Measurements from ENCODE around the gene TCF4. TPM values are rescaled to one million over a fixed set of nuclear protein-coding genes. Genes with fewer than 3 reads are reported as not detected.

TCF4 gene
- total RNA-seq, 1 donor from 2014 or later, result 115 TPM

DNA sequence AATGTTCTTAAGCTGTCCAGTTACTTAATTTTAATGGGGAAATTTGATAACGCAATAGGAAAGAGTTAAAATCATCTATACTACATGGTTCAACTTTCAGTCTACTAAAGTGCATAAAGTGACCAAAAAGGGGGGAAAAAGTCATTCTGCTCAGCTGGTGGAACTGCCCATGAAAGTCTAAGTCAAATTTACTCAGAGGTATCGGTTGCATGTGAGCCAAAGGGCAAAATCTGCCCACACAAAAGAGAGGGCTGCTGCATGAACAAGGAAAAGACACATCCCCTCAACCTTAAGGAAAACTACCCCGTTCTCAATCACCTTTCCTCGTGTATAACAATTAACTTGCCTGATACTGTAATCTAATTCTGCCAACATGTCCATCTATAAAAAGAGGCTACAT lies 126.1 kb downstream of the TCF4 start:
- no peak overlapping the region for H3K9ac ChIP-seq (ENCODE audit: low read length)
- DNase-seq (ENCODE audit: low read depth) (no peak), FAIRE-seq (no peak)
- H3K4me2 ChIP-seq (ENCODE audit: low read length), result no peak overlapping the region
- H4K20me1 ChIP-seq (ENCODE audit: insufficient read depth, low read length), result peaks cover 12% of the 10 kb centered on the region
- H3K4me1 Mint-ChIP-seq (ENCODE audit: low read depth, unreplicated experiment), result peaks cover 7% of the 10 kb centered on the region
- H3K4me3 Mint-ChIP-seq (ENCODE audit: unreplicated experiment), result no peak overlapping the region
- no peak overlapping the region for H3K27ac ChIP-seq (ENCODE audit: low read depth, low read length)
- no peaks in the 10 kb centered on the region for H3K9me3 Mint-ChIP-seq (ENCODE audit: unreplicated experiment)
- H3K27me3 ChIP-seq (ENCODE audit: insufficient read depth, low read length), result no peaks in the 10 kb centered on the region
- H3K27ac Mint-ChIP-seq (ENCODE audit: unreplicated experiment), result no peak overlapping the region
- H3K79me2 ChIP-seq (ENCODE audit: insufficient read depth, low read length), result peaks cover 46% of the 10 kb centered on the region
- no peak overlapping the region for H3K4me3 ChIP-seq (ENCODE audit: insufficient read depth, low read depth, low read length)
- H3K4me1 ChIP-seq (ENCODE audit: insufficient read depth, low read length), result no peaks in the 10 kb centered on the region
- H3K9me3 ChIP-seq (ENCODE audit: insufficient read depth, low read depth, low read length), result no peaks in the 10 kb centered on the region
- H3K36me3 Mint-ChIP-seq (ENCODE audit: low read depth, unreplicated experiment), result peaks cover 6% of the 10 kb centered on the region
- H3K27me3 Mint-ChIP-seq (ENCODE audit: low read depth, unreplicated experiment), result no peaks in the 10 kb centered on the region
- peaks cover 20% of the 10 kb centered on the region for H3K36me3 ChIP-seq (ENCODE audit: insufficient read depth, low read length)
- no peak overlapping the region for H2AFZ ChIP-seq (ENCODE audit: low read depth, low read length)
- TF ChIP-seq EZH2 (IDR thresholded peaks at IDR 0.05; ENCODE audit: insufficient read depth, low read length), result no peak
- TF ChIP-seq, protein P1, sequence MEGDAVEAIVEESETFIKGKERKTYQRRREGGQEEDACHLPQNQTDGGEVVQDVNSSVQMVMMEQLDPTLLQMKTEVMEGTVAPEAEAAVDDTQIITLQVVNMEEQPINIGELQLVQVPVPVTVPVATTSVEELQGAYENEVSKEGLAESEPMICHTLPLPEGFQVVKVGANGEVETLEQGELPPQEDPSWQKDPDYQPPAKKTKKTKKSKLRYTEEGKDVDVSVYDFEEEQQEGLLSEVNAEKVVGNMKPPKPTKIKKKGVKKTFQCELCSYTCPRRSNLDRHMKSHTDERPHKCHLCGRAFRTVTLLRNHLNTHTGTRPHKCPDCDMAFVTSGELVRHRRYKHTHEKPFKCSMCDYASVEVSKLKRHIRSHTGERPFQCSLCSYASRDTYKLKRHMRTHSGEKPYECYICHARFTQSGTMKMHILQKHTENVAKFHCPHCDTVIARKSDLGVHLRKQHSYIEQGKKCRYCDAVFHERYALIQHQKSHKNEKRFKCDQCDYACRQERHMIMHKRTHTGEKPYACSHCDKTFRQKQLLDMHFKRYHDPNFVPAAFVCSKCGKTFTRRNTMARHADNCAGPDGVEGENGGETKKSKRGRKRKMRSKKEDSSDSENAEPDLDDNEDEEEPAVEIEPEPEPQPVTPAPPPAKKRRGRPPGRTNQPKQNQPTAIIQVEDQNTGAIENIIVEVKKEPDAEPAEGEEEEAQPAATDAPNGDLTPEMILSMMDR (IDR thresholded peaks at IDR 0.05; ENCODE audit: insufficient read depth, low read depth, low read length), result no peak

DNA sequence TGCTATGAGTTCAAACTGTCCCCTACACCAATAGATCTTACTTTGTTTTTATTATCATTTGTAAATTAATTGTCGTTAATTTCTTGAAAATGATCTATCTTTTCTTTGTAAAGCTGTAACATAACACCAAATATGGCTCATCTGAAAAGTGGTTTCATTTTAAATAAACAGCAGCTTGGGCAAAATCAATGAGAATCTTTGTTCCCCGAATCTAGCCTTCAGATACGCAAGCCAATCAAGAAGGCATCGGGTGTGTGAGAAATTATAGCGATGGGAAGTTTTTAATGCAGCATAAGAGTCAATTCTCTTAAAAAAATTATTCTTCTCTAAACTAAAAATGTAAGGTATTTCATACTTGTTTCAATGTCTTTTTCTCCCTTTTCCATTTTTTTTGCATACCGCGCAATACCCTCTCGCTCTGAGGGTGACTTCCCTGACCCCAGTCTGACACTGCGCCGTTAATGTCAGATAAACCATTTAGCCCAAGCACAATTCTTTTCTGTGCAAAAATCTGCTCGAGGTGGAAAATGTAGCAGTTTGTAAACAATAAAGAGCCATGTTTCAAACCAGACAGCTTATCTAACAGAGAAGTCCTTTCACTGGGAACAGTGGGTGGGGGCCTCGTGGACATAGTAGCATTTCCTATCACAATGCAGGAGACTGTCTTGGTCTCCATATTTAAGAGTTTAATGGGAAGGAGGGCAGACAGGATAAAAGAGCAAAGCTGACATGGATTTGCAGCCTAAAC lies 129.4 kb downstream of the TCF4 start:
- FAIRE-seq (no peak), DNase-seq (ENCODE audit: low read depth) (no peak)
- TF ChIP-seq EZH2 (IDR thresholded peaks at IDR 0.05; ENCODE audit: insufficient read depth, low read length), result no peak
- TF ChIP-seq, protein P1 (IDR thresholded peaks at IDR 0.05; ENCODE audit: insufficient read depth, low read depth, low read length), result no peak
- Mint-ChIP-seq H3K4me3 (ENCODE audit: unreplicated experiment) (no peak overlapping the region), H3K9me3 (ENCODE audit: unreplicated experiment) (no peaks in the 10 kb centered on the region), H3K27ac (ENCODE audit: unreplicated experiment) (peak overlapping the region; percentile 64), H3K4me1 (ENCODE audit: low read depth, unreplicated experiment) (peaks cover 9% of the 10 kb centered on the region), H3K36me3 (ENCODE audit: low read depth, unreplicated experiment) (peaks cover 6% of the 10 kb centered on the region), H3K27me3 (ENCODE audit: low read depth, unreplicated experiment) (no peaks in the 10 kb centered on the region)
- no peaks in the 10 kb centered on the region for H3K9me3 ChIP-seq (ENCODE audit: insufficient read depth, low read depth, low read length)
- H3K9ac ChIP-seq (ENCODE audit: low read length), result no peak overlapping the region
- H3K36me3 ChIP-seq (ENCODE audit: insufficient read depth, low read length), result peaks cover 20% of the 10 kb centered on the region
- H3K79me2 ChIP-seq (ENCODE audit: insufficient read depth, low read length), result peaks cover 42% of the 10 kb centered on the region
- H2AFZ ChIP-seq (ENCODE audit: low read depth, low read length), result no peak overlapping the region
- no peak overlapping the region for H3K4me2 ChIP-seq (ENCODE audit: low read length)
- H3K27ac ChIP-seq (ENCODE audit: low read depth, low read length), result no peak overlapping the region
- H3K4me1 ChIP-seq (ENCODE audit: insufficient read depth, low read length), result peaks cover 3% of the 10 kb centered on the region
- H3K4me3 ChIP-seq (ENCODE audit: insufficient read depth, low read depth, low read length), result no peak overlapping the region
- H4K20me1 ChIP-seq (ENCODE audit: insufficient read depth, low read length), result peaks cover 18% of the 10 kb centered on the region
- H3K27me3 ChIP-seq (ENCODE audit: insufficient read depth, low read length), result no peaks in the 10 kb centered on the region

DNA sequence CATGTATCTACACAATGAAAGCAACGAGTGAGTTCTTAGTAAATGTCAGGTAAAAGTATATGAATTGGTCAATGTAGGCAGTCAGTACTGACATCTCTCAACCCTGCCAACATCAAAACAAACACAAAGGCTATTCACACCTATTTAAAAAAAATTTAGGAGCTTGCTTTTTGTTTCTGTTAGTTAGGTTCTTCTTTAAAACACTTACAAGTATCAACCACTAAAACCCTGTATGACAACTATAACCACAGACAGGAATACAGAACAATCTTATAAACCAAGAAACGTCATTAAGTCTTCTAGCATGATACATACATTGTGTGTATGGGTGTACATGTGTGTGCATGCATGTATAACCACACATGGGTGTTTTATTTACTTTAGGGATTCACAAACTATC lies 131.0 kb downstream of the TCF4 start:
- Histone ChIP-seq H4K20me1 (ENCODE audit: insufficient read depth, low read length) (peaks cover 23% of the 10 kb centered on the region), H3K79me2 (ENCODE audit: insufficient read depth, low read length) (peaks cover 47% of the 10 kb centered on the region)

More for the DNA sequence above, 131.0 kb downstream of the TCF4 start:
- peaks cover 3% of the 10 kb centered on the region for H3K4me1 ChIP-seq (ENCODE audit: insufficient read depth, low read length)
- Mint-ChIP-seq H3K4me3 (ENCODE audit: unreplicated experiment) (no peak overlapping the region), H3K27me3 (ENCODE audit: low read depth, unreplicated experiment) (no peaks in the 10 kb centered on the region), H3K27ac (ENCODE audit: unreplicated experiment) (no peak overlapping the region), H3K36me3 (ENCODE audit: low read depth, unreplicated experiment) (peaks cover 4% of the 10 kb centered on the region), H3K9me3 (ENCODE audit: unreplicated experiment) (no peaks in the 10 kb centered on the region), H3K4me1 (ENCODE audit: low read depth, unreplicated experiment) (peaks cover 20% of the 10 kb centered on the region)
- no peak overlapping the region for H3K27ac ChIP-seq (ENCODE audit: low read depth, low read length)
- FAIRE-seq, result no peak
- no peak overlapping the region for H3K4me3 ChIP-seq (ENCODE audit: insufficient read depth, low read depth, low read length)
- H3K4me2 ChIP-seq (ENCODE audit: low read length), result no peak overlapping the region
- TF ChIP-seq EZH2 (IDR thresholded peaks at IDR 0.05; ENCODE audit: insufficient read depth, low read length), result no peak
- TF ChIP-seq, protein P1 (IDR thresholded peaks at IDR 0.05; ENCODE audit: insufficient read depth, low read depth, low read length), result no peak
- no peaks in the 10 kb centered on the region for H3K9me3 ChIP-seq (ENCODE audit: insufficient read depth, low read depth, low read length)
- peaks cover 15% of the 10 kb centered on the region for H3K36me3 ChIP-seq (ENCODE audit: insufficient read depth, low read length)
- H2AFZ ChIP-seq (ENCODE audit: low read depth, low read length), result no peak overlapping the region
- H3K9ac ChIP-seq (ENCODE audit: low read length), result no peak overlapping the region
- H3K27me3 ChIP-seq (ENCODE audit: insufficient read depth, low read length), result no peaks in the 10 kb centered on the region
- no peak for DNase-seq (ENCODE audit: low read depth)
